ENCODE data around the gene APCDD1.

The APCDD1 gene

GRCh38 chr18:10412933-10413332 is 41.5 kb upstream of the APCDD1 start:
- TF ChIP-seq CTCF (IDR thresholded peaks at IDR 0.05; ENCODE audit: borderline replicate concordance, insufficient read depth, low read depth, low read length): no peak
- no peak overlapping the region for H3K4me3 ChIP-seq (ENCODE audit: low read depth, low read length)

GRCh38 chr18:10413722-10414121 is 40.7 kb upstream of the APCDD1 start:
- no peak for TF ChIP-seq CTCF (IDR thresholded peaks at IDR 0.05; ENCODE audit: borderline replicate concordance, insufficient read depth, low read depth, low read length)
- H3K4me3 ChIP-seq (ENCODE audit: low read depth, low read length): no peak overlapping the region

GRCh38 chr18:10414293-10414842 is 40.1 kb upstream of the APCDD1 start:
- no peak overlapping the region for H3K4me3 ChIP-seq (ENCODE audit: low read depth, low read length)
- no peak for TF ChIP-seq CTCF (IDR thresholded peaks at IDR 0.05; ENCODE audit: borderline replicate concordance, insufficient read depth, low read depth, low read length)

- TF ChIP-seq CTCF (IDR thresholded peaks at IDR 0.05; ENCODE audit: borderline replicate concordance, insufficient read depth, low read depth, low read length): no peak
Observed at GRCh38 chr18:10416065-10416464, 38.4 kb upstream of the APCDD1 start.

GRCh38 chr18:10417191-10417590 is 37.2 kb upstream of the APCDD1 start:
- no peak overlapping the region for H3K4me3 ChIP-seq (ENCODE audit: low read depth, low read length)
- TF ChIP-seq CTCF (IDR thresholded peaks at IDR 0.05; ENCODE audit: borderline replicate concordance, insufficient read depth, low read depth, low read length): no peak

More at GRCh38 chr18:10416065-10416464, 38.4 kb upstream of the APCDD1 start:
- H3K4me3 ChIP-seq (ENCODE audit: low read depth, low read length): no peak overlapping the region

GRCh38 chr18:10417664-10418063 is 36.8 kb upstream of the APCDD1 start:
- H3K4me3 ChIP-seq (ENCODE audit: low read depth, low read length): no peak overlapping the region

More at GRCh38 chr18:10417664-10418063, 36.8 kb upstream of the APCDD1 start:
- no peak for TF ChIP-seq CTCF (IDR thresholded peaks at IDR 0.05; ENCODE audit: borderline replicate concordance, insufficient read depth, low read depth, low read length)
